B cell (primary cell): ENCODE data around the gene HHAT. TPM values are rescaled to one million over a fixed set of nuclear protein-coding genes. Genes with fewer than 3 reads are reported as not detected.

Experiments used
- ATAC-seq: fragments of 200-7000 bp; cut with Tn5 transposase; one replicate; pipeline ENCODE4 v1.10.0; 2021; ENCODE audit warnings: low read depth, mild to moderate bottlenecking, moderate number of reproducible peaks, moderate library complexity
- CTCF ChIA-PET: fragments of 350-600 bp; sonication (Branson Sonifier 250); formaldehyde crosslinking; loops from one replicate; lab custom pipeline; 2021; ENCODE audit warnings: antibody characterized with exemption, inconsistent platforms; lab: Charles Lee
- POLR2A ChIA-PET: fragments of 350-600 bp; sonication (Branson Sonifier 250); formaldehyde crosslinking; loops from one replicate; lab custom pipeline; 2021; ENCODE audit warnings: antibody characterized with exemption; lab: Charles Lee
- DNase-seq: peaks from one replicate; pipeline ENCODE4 v3.0.0; 2013
- H2AFZ ChIP-seq: 2 replicates; pipeline ENCODE4 v1.6.1; 2012; ENCODE audit warnings: mild to moderate bottlenecking, low read depth, low read length; ENCODE audit not compliant: insufficient read depth, poor library complexity, severe bottlenecking
- H3K27ac ChIP-seq, 2 donors: 1 replicate in 1 of 2; 2 replicates in 1 of 2; pipeline ENCODE4 v1.5.1; 2012 to 2013; ENCODE audit warnings: low read length in 2 of 2, mild to moderate bottlenecking in 2 of 2, moderate library complexity in 1 of 2
- H3K27me3 ChIP-seq, 4 experiments: fragments of 200-600 bp in 1 of 4; sonication (generic) in 1 of 4; replicated peaks in 1 of 4; 1 replicate in 2 of 4; 2 replicates in 2 of 4; pipeline versions ENCODE4 v1.6.1 to v1.7.0; 2013 to 2016; ENCODE audit warnings: low read length in 3 of 4, mild to moderate bottlenecking in 2 of 4, mixed read lengths in 1 of 4, moderate library complexity in 1 of 4; ENCODE audit not compliant: insufficient read depth in 4 of 4, control insufficient read depth in 3 of 4; ENCODE audit errors: control extremely low read depth in 1 of 4
- H3K36me3 ChIP-seq, 2 experiments: replicated peaks in 1 of 2; 1 replicate in 1 of 2; 2 replicates in 1 of 2; pipeline versions ENCODE4 v1.6.1 to v1.7.1; 2013; ENCODE audit warnings: low read length in 1 of 2; ENCODE audit not compliant: insufficient read depth in 2 of 2, control insufficient read depth in 1 of 2; ENCODE audit errors: control extremely low read depth in 1 of 2, extremely low read depth in 1 of 2
- H3K4me1 ChIP-seq, 2 donors: fragments of 200-600 bp in 1 of 2; sonication (generic) in 1 of 2; 1 replicate in 1 of 2; 2 replicates in 1 of 2; pipeline versions ENCODE4 v1.5.1 to v1.6.1; 2013 to 2017; ENCODE audit warnings: low read length in 2 of 2; ENCODE audit not compliant: control insufficient read depth in 2 of 2, insufficient read depth in 2 of 2
- H3K4me2 ChIP-seq: replicated peaks from 2 replicates; pipeline ENCODE3; 2012; ENCODE audit warnings: mild to moderate bottlenecking, low read depth, low read length; ENCODE audit not compliant: poor library complexity, severe bottlenecking
- H3K4me3 ChIP-seq, 5 experiments: fragments of 200-600 bp in 1 of 5; sonication (generic) in 1 of 5; 1 replicate in 3 of 5; 2 replicates in 2 of 5; pipeline versions ENCODE4 v1.5.1 to v1.7.0; 2011 to 2016; ENCODE audit warnings: low read length in 4 of 5, mild to moderate bottlenecking in 4 of 5, low read depth in 2 of 5, control low read depth in 1 of 5, moderate library complexity in 1 of 5; ENCODE audit not compliant: insufficient read depth in 1 of 5; ENCODE audit errors: control extremely low read depth in 1 of 5, extremely low read depth in 1 of 5
- H3K79me2 ChIP-seq: fragments of 200-600 bp; sonication (generic); one replicate; pipeline ENCODE4 v1.6.0; 2016; ENCODE audit warnings: low read length; ENCODE audit not compliant: control insufficient read depth, insufficient read depth
- H3K9ac ChIP-seq: fragments of 200-600 bp; sonication (generic); 2 replicates; pipeline ENCODE4 v1.6.1; 2017; ENCODE audit warnings: mild to moderate bottlenecking, low read length, moderate library complexity
- H3K9me3 ChIP-seq, 3 donors: one replicate each; pipeline versions ENCODE4 v1.6.1 to v1.7.1; 2013; ENCODE audit warnings: low read length in 2 of 3; ENCODE audit not compliant: control insufficient read depth in 2 of 3, insufficient read depth in 1 of 3; ENCODE audit errors: control extremely low read depth in 1 of 3
- H4K20me1 ChIP-seq: 2 replicates; pipeline ENCODE4 v1.6.0; 2012; ENCODE audit warnings: mild to moderate bottlenecking, low read length; ENCODE audit not compliant: insufficient read depth, control insufficient read depth, poor library complexity, severe bottlenecking
- H3K27ac Mint-ChIP-seq: one replicate; pipeline ENCODE4 v1.8.0; 2021; ENCODE audit warnings: mixed read lengths
- H3K27me3 Mint-ChIP-seq: one replicate; pipeline ENCODE4 v1.8.0; 2021; ENCODE audit warnings: mixed read lengths
- H3K4me1 Mint-ChIP-seq: one replicate; pipeline ENCODE4 v1.8.0; 2021; ENCODE audit warnings: mixed read lengths
- H3K4me3 Mint-ChIP-seq: one replicate; pipeline ENCODE4 v1.8.0; 2021; ENCODE audit warnings: mixed read lengths
- H3K9me3 Mint-ChIP-seq: one replicate; pipeline ENCODE4 v1.8.0; 2022; ENCODE audit warnings: mixed read lengths; ENCODE audit not compliant: insufficient read depth
- CTCF ChIP-seq: fragments of 200-600 bp; IDR thresholded peaks from one replicate; pipeline ENCODE4 v1.8.0; 2022; ENCODE audit warnings: antibody characterized with exemption, mild to moderate bottlenecking
- EZH2 ChIP-seq: IDR thresholded peaks from 2 replicates; pipeline ENCODE4 v1.6.1; 2012; ENCODE audit warnings: borderline replicate concordance, low read depth, mild to moderate bottlenecking, moderate library complexity, low read length; ENCODE audit not compliant: insufficient read depth, poor library complexity, severe bottlenecking
- WGBS: methylation state at CpG from one replicate; pipeline ENCODE4 v1.1.5; 2013; ENCODE audit warnings: missing lambda C conversion rate; ENCODE audit not compliant: insufficient coverage; 5-methylcytosine and 5-hydroxymethylcytosine counted together
- intact Hi-C: fragments of 100-400 bp; cut with micrococcal nuclease; formaldehyde crosslinking; loops from one replicate; pipeline ENCODE4 v1.10.0; 2022
- polyA plus RNA-seq: library from polyadenylated mRNA; depleted of rRNA; stranded (reverse); fragments of >200 nt; gene quantifications from 2 replicates; pipeline ENCODE4 v1.2.3, GENCODE V29; 2012
- total RNA-seq, 2 donors: library from RNA; stranded (reverse); fragments of 120-200 nt in 1 of 2; gene quantifications; 1 replicate in 1 of 2; 2 replicates in 1 of 2; pipeline versions ENCODE4 v1.2.3 to v1.2.4, GENCODE V29; 2013 to 2022

The HHAT gene
- total and polyA plus RNA-seq, 2 donors (not counting 1 experiment from before 2014, with no cell fraction given) = 4.0 to 28.2 TPM

GRCh38 chr1:210394281-210394821, 65.6 kb downstream of the HHAT start:
- Histone ChIP-seq H3K27ac (no peak overlapping the region), H3K79me2 (no peaks in the 10 kb centered on the region), H4K20me1 (no peaks in the 10 kb centered on the region), H3K4me2 (no peak overlapping the region), H3K9me3 (no peaks in the 10 kb centered on the region), H3K27me3 (no peaks in the 10 kb centered on the region), H3K9ac (no peak overlapping the region), H2AFZ (no peak overlapping the region), H3K4me3 (no peak overlapping the region), H3K4me1 (no peaks in the 10 kb centered on the region), H3K36me3 (no peaks in the 10 kb centered on the region)
- Mint-ChIP-seq H3K27me3 (no peaks in the 10 kb centered on the region), H3K4me1 (no peaks in the 10 kb centered on the region), H3K4me3 (no peak overlapping the region), H3K9me3 (peaks cover 3% of the 10 kb centered on the region), H3K27ac (no peak overlapping the region)
- no peak for ATAC-seq
- no peak for DNase-seq
- TF ChIP-seq EZH2 (no peak), CTCF (no peak)
- ChIA-PET CTCF (no interaction called here), POLR2A (no interaction called here)
- intact Hi-C loops = no loop called here
- WGBS = 88% methylated on average over 3 of the region's 6 CpGs

GRCh38 chr1:210396541-210396940, 67.8 kb downstream of the HHAT start:
- Histone ChIP-seq H3K4me3 (no peak overlapping the region), H3K9ac (no peak overlapping the region), H3K36me3 (no peaks in the 10 kb centered on the region), H3K4me1 (no peaks in the 10 kb centered on the region), H4K20me1 (no peaks in the 10 kb centered on the region), H3K79me2 (no peaks in the 10 kb centered on the region), H3K27me3 (no peaks in the 10 kb centered on the region), H3K9me3 (no peaks in the 10 kb centered on the region), H3K27ac (no peak overlapping the region), H2AFZ (no peak overlapping the region), H3K4me2 (no peak overlapping the region)
- ChIA-PET POLR2A (no interaction called here), CTCF (no interaction called here)
- Mint-ChIP-seq H3K27ac (no peak overlapping the region), H3K9me3 (peaks cover 3% of the 10 kb centered on the region), H3K27me3 (no peaks in the 10 kb centered on the region), H3K4me3 (no peak overlapping the region), H3K4me1 (peaks cover 7% of the 10 kb centered on the region)
- ATAC-seq (no peak), DNase-seq (no peak)
- WGBS = no CpG with 5 or more reads among the region's 1 CpG
- intact Hi-C loops = no loop called here
- TF ChIP-seq CTCF = no peak
